ENCODE measurements around the gene GOSR1.

- TF ChIP-seq CTCF (IDR thresholded peaks at IDR 0.05) (no peak), POLR2A (IDR thresholded peaks at IDR 0.05) (no peak)
Measured at GRCh38 chr17:30429155-30429554, 48.1 kb upstream of the GOSR1 start.

All from thyroid gland (tissue), 4 donors.